A549 (cell line): ENCODE results near the gene TCF4. TPM values are rescaled to one million over a fixed set of nuclear protein-coding genes. Genes with fewer than 3 reads are reported as not detected.

ENCODE experiments used
- ATAC-seq, 2 experiments: fragments of 200-7000 bp in 1 of 2; fragments of >200 bp in 1 of 2; cut with Nextera tagmentation in 1 of 2; cut with Tn5 transposase in 1 of 2; 3 replicates each; pipeline versions ENCODE4 v1.8.0 to v1.9.1; 2018 to 2020; ENCODE audit warnings: mild to moderate bottlenecking in 1 of 2, moderate library complexity in 1 of 2
- CTCF ChIA-PET: fragments of 300-600 bp; sonication (Branson Sonifier 250); formaldehyde crosslinking; extraction: SDS; loops from one replicate; lab custom pipeline; 2021; ENCODE audit warnings: antibody characterized with exemption, inconsistent platforms; lab: Yijun Ruan, JAX
- POLR2A ChIA-PET: fragments of 350-600 bp; formaldehyde crosslinking; extraction: SDS; loops from one replicate; lab custom pipeline; 2021; ENCODE audit warnings: antibody characterized with exemption, inconsistent platforms; lab: Yijun Ruan, JAX
- DNase-seq, 2 experiments: peaks; one replicate each; pipeline versions ENCODE4 v3.0.0 to v3.0.0-alpha.2; 2011 to 2016; ENCODE audit warnings: low read depth in 1 of 2, low spot score in 1 of 2
- FAIRE-seq: peaks from 2 replicates; lab custom pipeline; 2011; peaks lifted over from hg19 to GRCh38; lab: Jason Lieb, UNC
- H3K27ac ChIP-seq, 2 experiments: fragments of >200 bp; sonication (Bioruptor Twin); formaldehyde crosslinking; 3 replicates each; pipeline ENCODE4 v1.5.1; 2016 to 2017
- H3K4me1 ChIP-seq: fragments of >200 bp; sonication (Bioruptor Twin); formaldehyde crosslinking; 3 replicates; pipeline ENCODE4 v1.6.1; 2016
- H3K4me2 ChIP-seq: fragments of >200 bp; sonication (Bioruptor Twin); formaldehyde crosslinking; 3 replicates; pipeline ENCODE4 v1.6.1; 2016
- H3K4me3 ChIP-seq: fragments of >200 bp; sonication (Bioruptor Twin); formaldehyde crosslinking; 3 replicates; pipeline ENCODE4 v1.5.1; 2016
- H3K9me3 ChIP-seq: fragments of >200 bp; sonication (Bioruptor Twin); formaldehyde crosslinking; 3 replicates; pipeline ENCODE4 v1.6.1; 2016
- CBX2 ChIP-seq: fragments of 200-600 bp; sonication (generic); IDR thresholded peaks from 2 replicates; pipeline ENCODE4 v1.6.1; 2016; ENCODE audit warnings: low read depth, mild to moderate bottlenecking, borderline replicate concordance
- CEBPB ChIP-seq, 2 experiments: fragments of >200 bp in 1 of 2; sonication (Bioruptor Twin) in 1 of 2; formaldehyde crosslinking in 1 of 2; IDR thresholded peaks; 2 replicates each; pipeline ENCODE4 v1.6.1; 2012 to 2016
- CHD2 ChIP-seq: fragments of 150-350 bp; IDR thresholded peaks from 2 replicates; pipeline ENCODE4 v1.6.1; 2014; ENCODE audit warnings: low read length; ENCODE audit not compliant: partially characterized antibody
- CHD4 ChIP-seq: fragments of 200-600 bp; sonication (generic); IDR thresholded peaks from 2 replicates; pipeline ENCODE4 v1.6.1; 2016; ENCODE audit warnings: antibody characterized with exemption, mild to moderate bottlenecking, borderline replicate concordance
- EHF ChIP-seq: fragments of 250-450 bp; sonication (Bioruptor Pico); IDR thresholded peaks from 2 replicates; pipeline ENCODE4 v1.5.0; 2020; ENCODE audit warnings: mild to moderate bottlenecking
- ESRRA ChIP-seq: fragments of 150-350 bp; IDR thresholded peaks from 2 replicates; pipeline ENCODE4 v1.6.1; 2014; ENCODE audit warnings: mild to moderate bottlenecking, low read length, borderline replicate concordance
- FOXS1 ChIP-seq: fragments of 250-450 bp; sonication (Bioruptor Pico); IDR thresholded peaks from 2 replicates; pipeline ENCODE4 v1.5.0; 2020; ENCODE audit warnings: mild to moderate bottlenecking, moderate library complexity
- GATA3 ChIP-seq: IDR thresholded peaks from 2 replicates; pipeline ENCODE4 v1.6.1; 2012; ENCODE audit warnings: borderline replicate concordance
- HES2 ChIP-seq: fragments of >200 bp; sonication (Bioruptor Twin); formaldehyde crosslinking; IDR thresholded peaks from 2 replicates; pipeline ENCODE4 v1.6.1; 2016
- HEYL ChIP-seq: fragments of 250-450 bp; sonication (Bioruptor Pico); IDR thresholded peaks from 2 replicates; pipeline ENCODE4 v1.8.0; 2021; ENCODE audit warnings: mild to moderate bottlenecking, moderate library complexity
- JUNB ChIP-seq: fragments of >200 bp; sonication (Bioruptor Twin); formaldehyde crosslinking; IDR thresholded peaks from 2 replicates; pipeline ENCODE4 v1.6.1; 2016
- KDM5A ChIP-seq: fragments of 200-600 bp; sonication (generic); IDR thresholded peaks from 2 replicates; pipeline ENCODE4 v1.6.1; 2016; ENCODE audit warnings: antibody characterized with exemption, mild to moderate bottlenecking
- NFE2L2 ChIP-seq: fragments of 150-350 bp; conservative IDR thresholded peaks from 2 replicates; pipeline ENCODE4 v1.6.1; 2014; ENCODE audit warnings: low read length
- NR3C1 ChIP-seq: fragments of >200 bp; sonication (Bioruptor Twin); formaldehyde crosslinking; IDR thresholded peaks from 3 replicates; pipeline ENCODE4 v1.6.1; 2017
- POLR2A ChIP-seq: IDR thresholded peaks from 2 replicates; pipeline ENCODE4 v1.6.1; 2012; ENCODE audit warnings: mild to moderate bottlenecking, low read length
- POLR2AphosphoS2 ChIP-seq: conservative IDR thresholded peaks from 2 replicates; pipeline ENCODE4 v1.6.1; 2012; ENCODE audit warnings: low read length, improper control_type of control experiment, inconsistent platforms
- RAD21 ChIP-seq, 2 experiments: fragments of >200 bp in 1 of 2; sonication (Bioruptor Twin) in 1 of 2; formaldehyde crosslinking in 1 of 2; IDR thresholded peaks in 1 of 2; conservative IDR thresholded peaks in 1 of 2; 2 replicates in 1 of 2; 3 replicates in 1 of 2; pipeline ENCODE4 v1.6.1; 2012 to 2018; ENCODE audit warnings: inconsistent platforms in 1 of 2
- RARB ChIP-seq: fragments of 250-450 bp; sonication (Bioruptor Pico); IDR thresholded peaks from 2 replicates; pipeline ENCODE4 v1.8.0; 2021; ENCODE audit warnings: mild to moderate bottlenecking, moderate library complexity
- SMC3 ChIP-seq: fragments of >200 bp; sonication (Bioruptor Twin); formaldehyde crosslinking; IDR thresholded peaks from 3 replicates; pipeline ENCODE4 v1.6.1; 2018; ENCODE audit warnings: inconsistent platforms
- TFCP2L1 ChIP-seq: fragments of 250-450 bp; sonication (Bioruptor Pico); IDR thresholded peaks from 2 replicates; pipeline ENCODE4 v1.5.0; 2021; ENCODE audit warnings: mild to moderate bottlenecking
- TP53 ChIP-seq: fragments of 250-450 bp; sonication (Bioruptor Pico); IDR thresholded peaks from 2 replicates; pipeline ENCODE4 v1.5.0; 2021; ENCODE audit warnings: mild to moderate bottlenecking, moderate library complexity
- ZFP36 ChIP-seq: fragments of 450-650 bp; IDR thresholded peaks from 2 replicates; pipeline ENCODE4 v1.6.1; 2014; ENCODE audit warnings: borderline replicate concordance; ENCODE audit not compliant: partially characterized antibody
- ZNF302 ChIP-seq: fragments of 250-450 bp; sonication (Bioruptor Pico); IDR thresholded peaks from 2 replicates; pipeline ENCODE4 v1.9.0; 2021; ENCODE audit warnings: inconsistent platforms, mild to moderate bottlenecking, moderate library complexity
- ZSCAN20 ChIP-seq: fragments of 250-450 bp; sonication (Bioruptor Pico); IDR thresholded peaks from 2 replicates; pipeline ENCODE4 v1.8.0; 2022; ENCODE audit warnings: mild to moderate bottlenecking, moderate library complexity
- WGBS: methylation state at CpG from one replicate; pipeline ENCODE4 v1.1.6; 2017; ENCODE audit errors: missing lambda C conversion rate; 5-methylcytosine and 5-hydroxymethylcytosine counted together
- polyA plus RNA-seq, 4 experiments: library from polyadenylated mRNA; depleted of rRNA in 3 of 4; stranded (reverse); fragments of >200 nt; fragmentation: RNase III in 1 of 4; extraction: RNeasy Plus Mini Kit Qiagen cat#74134 plus additional on column Dnase treatment in 1 of 4; gene quantifications; 2 replicates in 3 of 4; 3 replicates in 1 of 4; pipeline ENCODE4 v1.2.3, GENCODE V29; 2011 to 2017
- TF ChIP-seq, protein P1 (sequence below): fragments of >200 bp; sonication (Bioruptor Twin); formaldehyde crosslinking; IDR thresholded peaks from 3 replicates; pipeline ENCODE4 v1.5.1; 2016
- TF ChIP-seq, protein P2 (sequence below): fragments of >200 bp; sonication (Bioruptor Twin); formaldehyde crosslinking; IDR thresholded peaks from 3 replicates; pipeline ENCODE4 v1.6.1; 2016
- TF ChIP-seq, protein P3 (sequence below): IDR thresholded peaks from 2 replicates; pipeline ENCODE4 v1.6.1; 2012
- TF ChIP-seq, protein P4 (sequence below): fragments of 200-600 bp; sonication (generic); IDR thresholded peaks from 2 replicates; pipeline ENCODE4 v1.6.1; 2016; ENCODE audit warnings: antibody characterized with exemption, mild to moderate bottlenecking, moderate library complexity

Gene TCF4
- polyA plus RNA-seq, 2 of the 4 experiments (the other 2 are of a cell fraction) = 3.0 to 4.0 TPM

GRCh38 chr18:55497825-55498403, 90.1 kb downstream of the TCF4 start:
- H3K4me2 ChIP-seq = no peak overlapping the region
- FAIRE-seq = no peak
- H3K4me3 ChIP-seq = no peak overlapping the region
- no peak for TF ChIP-seq CHD4
- no peak for TF ChIP-seq HEYL (CRISPR knock-in tag)
- TF ChIP-seq ZFP36 = no peak
- TF ChIP-seq ZNF302 (CRISPR knock-in tag) = no peak
- H3K9me3 ChIP-seq = no peaks in the 10 kb centered on the region
- ChIA-PET CTCF (no interaction called here), POLR2A (no interaction called here)
- WGBS = 48% methylated on average over 5 of the region's 5 CpGs
- 0 out of 3 replicates have a peak, but pooled peaks cover 4% of the 10 kb centered on the region for H3K4me1 ChIP-seq
- no peak for DNase-seq
- no peak for ATAC-seq
- no peak overlapping the region for H3K27ac ChIP-seq

DNA sequence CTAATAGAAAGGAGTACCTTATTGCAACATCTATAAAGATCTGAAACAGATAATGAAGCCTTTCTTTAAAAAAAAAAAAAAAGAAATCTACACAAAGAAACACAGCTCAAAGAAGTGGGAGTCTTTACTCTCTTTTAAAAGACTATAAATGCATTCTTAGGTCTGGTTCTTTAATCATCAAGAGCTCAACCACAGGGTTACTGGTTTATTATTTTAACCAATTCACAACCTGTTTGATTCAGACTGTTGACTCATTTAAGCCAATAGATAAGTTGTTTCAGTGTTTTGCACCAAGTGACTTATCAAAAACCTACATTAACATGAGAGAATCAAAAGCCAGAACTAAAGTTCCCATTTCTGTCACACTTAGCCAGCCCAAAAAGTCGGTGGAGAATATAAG, 93.1 kb downstream of the TCF4 start:
- DNase-seq = no peak
- 8% methylated on average over 1 of the region's 1 CpG for WGBS
- POLR2A ChIA-PET = no interaction called here
- no peak overlapping the region for H3K4me2 ChIP-seq
- H3K9me3 ChIP-seq = no peaks in the 10 kb centered on the region
- no peaks in the 10 kb centered on the region for H3K4me1 ChIP-seq
- no peak for TF ChIP-seq KDM5A
- no peak for TF ChIP-seq CHD2
- no peak for TF ChIP-seq ZSCAN20 (CRISPR knock-in tag)
- no peak for TF ChIP-seq FOXS1 (CRISPR knock-in tag)
- no peak for TF ChIP-seq SMC3
- no peak for TF ChIP-seq CHD4
- no peak for TF ChIP-seq POLR2A
- TF ChIP-seq RAD21 (conservative IDR thresholded peaks at IDR 0.05 in 1 of 2, IDR thresholded peaks at IDR 0.05 in 1 of 2) = no peak
- TF ChIP-seq CEBPB (IDR thresholded peaks at IDR 0.05) = no peak
- TF ChIP-seq, protein P1, sequence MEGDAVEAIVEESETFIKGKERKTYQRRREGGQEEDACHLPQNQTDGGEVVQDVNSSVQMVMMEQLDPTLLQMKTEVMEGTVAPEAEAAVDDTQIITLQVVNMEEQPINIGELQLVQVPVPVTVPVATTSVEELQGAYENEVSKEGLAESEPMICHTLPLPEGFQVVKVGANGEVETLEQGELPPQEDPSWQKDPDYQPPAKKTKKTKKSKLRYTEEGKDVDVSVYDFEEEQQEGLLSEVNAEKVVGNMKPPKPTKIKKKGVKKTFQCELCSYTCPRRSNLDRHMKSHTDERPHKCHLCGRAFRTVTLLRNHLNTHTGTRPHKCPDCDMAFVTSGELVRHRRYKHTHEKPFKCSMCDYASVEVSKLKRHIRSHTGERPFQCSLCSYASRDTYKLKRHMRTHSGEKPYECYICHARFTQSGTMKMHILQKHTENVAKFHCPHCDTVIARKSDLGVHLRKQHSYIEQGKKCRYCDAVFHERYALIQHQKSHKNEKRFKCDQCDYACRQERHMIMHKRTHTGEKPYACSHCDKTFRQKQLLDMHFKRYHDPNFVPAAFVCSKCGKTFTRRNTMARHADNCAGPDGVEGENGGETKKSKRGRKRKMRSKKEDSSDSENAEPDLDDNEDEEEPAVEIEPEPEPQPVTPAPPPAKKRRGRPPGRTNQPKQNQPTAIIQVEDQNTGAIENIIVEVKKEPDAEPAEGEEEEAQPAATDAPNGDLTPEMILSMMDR = no peak
- no peak for TF ChIP-seq HEYL (CRISPR knock-in tag)
- TF ChIP-seq NFE2L2 = no peak
- TF ChIP-seq TP53 (CRISPR knock-in tag) = no peak
- no peak for TF ChIP-seq ZNF302 (CRISPR knock-in tag)
- no peak for TF ChIP-seq RARB (CRISPR knock-in tag)
- TF ChIP-seq ZFP36 = no peak
- no peak for TF ChIP-seq HES2
- TF ChIP-seq POLR2AphosphoS2 = no peak
- no peak for TF ChIP-seq TFCP2L1 (CRISPR knock-in tag)
- TF ChIP-seq CBX2 = no peak
- TF ChIP-seq, all 56 proteins: peak for 0
- ATAC-seq (no peak), FAIRE-seq (no peak)
- CTCF ChIA-PET = no interaction called here
- Histone ChIP-seq H3K4me3 (no peak overlapping the region), H3K27ac (no peak overlapping the region)

GRCh38 chr18:55494441-55494840, 93.6 kb downstream of the TCF4 start:
- ChIA-PET CTCF (no interaction called here), POLR2A (no interaction called here)
- H3K4me2 ChIP-seq = no peak overlapping the region
- H3K4me3 ChIP-seq = no peak overlapping the region
- H3K9me3 ChIP-seq = no peaks in the 10 kb centered on the region
- no peak for TF ChIP-seq EHF (CRISPR knock-in tag)
- no peak for TF ChIP-seq ESRRA
- no peak for TF ChIP-seq ZNF302 (CRISPR knock-in tag)
- no peak for TF ChIP-seq GATA3
- no peak for TF ChIP-seq FOXS1 (CRISPR knock-in tag)
- TF ChIP-seq, protein P2, sequence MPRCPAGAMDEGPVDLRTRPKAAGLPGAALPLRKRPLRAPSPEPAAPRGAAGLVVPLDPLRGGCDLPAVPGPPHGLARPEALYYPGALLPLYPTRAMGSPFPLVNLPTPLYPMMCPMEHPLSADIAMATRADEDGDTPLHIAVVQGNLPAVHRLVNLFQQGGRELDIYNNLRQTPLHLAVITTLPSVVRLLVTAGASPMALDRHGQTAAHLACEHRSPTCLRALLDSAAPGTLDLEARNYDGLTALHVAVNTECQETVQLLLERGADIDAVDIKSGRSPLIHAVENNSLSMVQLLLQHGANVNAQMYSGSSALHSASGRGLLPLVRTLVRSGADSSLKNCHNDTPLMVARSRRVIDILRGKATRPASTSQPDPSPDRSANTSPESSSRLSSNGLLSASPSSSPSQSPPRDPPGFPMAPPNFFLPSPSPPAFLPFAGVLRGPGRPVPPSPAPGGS = no peak
- TF ChIP-seq, protein P3, sequence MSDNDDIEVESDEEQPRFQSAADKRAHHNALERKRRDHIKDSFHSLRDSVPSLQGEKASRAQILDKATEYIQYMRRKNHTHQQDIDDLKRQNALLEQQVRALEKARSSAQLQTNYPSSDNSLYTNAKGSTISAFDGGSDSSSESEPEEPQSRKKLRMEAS = no peak
- TF ChIP-seq RAD21 (conservative IDR thresholded peaks at IDR 0.05 in 1 of 2, IDR thresholded peaks at IDR 0.05 in 1 of 2) = no peak
- no peak for TF ChIP-seq NFE2L2
- TF ChIP-seq CEBPB (IDR thresholded peaks at IDR 0.05) = no peak
- TF ChIP-seq JUNB = no peak
- TF ChIP-seq, protein P4, sequence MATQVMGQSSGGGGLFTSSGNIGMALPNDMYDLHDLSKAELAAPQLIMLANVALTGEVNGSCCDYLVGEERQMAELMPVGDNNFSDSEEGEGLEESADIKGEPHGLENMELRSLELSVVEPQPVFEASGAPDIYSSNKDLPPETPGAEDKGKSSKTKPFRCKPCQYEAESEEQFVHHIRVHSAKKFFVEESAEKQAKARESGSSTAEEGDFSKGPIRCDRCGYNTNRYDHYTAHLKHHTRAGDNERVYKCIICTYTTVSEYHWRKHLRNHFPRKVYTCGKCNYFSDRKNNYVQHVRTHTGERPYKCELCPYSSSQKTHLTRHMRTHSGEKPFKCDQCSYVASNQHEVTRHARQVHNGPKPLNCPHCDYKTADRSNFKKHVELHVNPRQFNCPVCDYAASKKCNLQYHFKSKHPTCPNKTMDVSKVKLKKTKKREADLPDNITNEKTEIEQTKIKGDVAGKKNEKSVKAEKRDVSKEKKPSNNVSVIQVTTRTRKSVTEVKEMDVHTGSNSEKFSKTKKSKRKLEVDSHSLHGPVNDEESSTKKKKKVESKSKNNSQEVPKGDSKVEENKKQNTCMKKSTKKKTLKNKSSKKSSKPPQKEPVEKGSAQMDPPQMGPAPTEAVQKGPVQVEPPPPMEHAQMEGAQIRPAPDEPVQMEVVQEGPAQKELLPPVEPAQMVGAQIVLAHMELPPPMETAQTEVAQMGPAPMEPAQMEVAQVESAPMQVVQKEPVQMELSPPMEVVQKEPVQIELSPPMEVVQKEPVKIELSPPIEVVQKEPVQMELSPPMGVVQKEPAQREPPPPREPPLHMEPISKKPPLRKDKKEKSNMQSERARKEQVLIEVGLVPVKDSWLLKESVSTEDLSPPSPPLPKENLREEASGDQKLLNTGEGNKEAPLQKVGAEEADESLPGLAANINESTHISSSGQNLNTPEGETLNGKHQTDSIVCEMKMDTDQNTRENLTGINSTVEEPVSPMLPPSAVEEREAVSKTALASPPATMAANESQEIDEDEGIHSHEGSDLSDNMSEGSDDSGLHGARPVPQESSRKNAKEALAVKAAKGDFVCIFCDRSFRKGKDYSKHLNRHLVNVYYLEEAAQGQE = no peak
- no peak for TF ChIP-seq NR3C1
- ATAC-seq (no peak), DNase-seq (no peak), FAIRE-seq (no peak)
- WGBS = 86% methylated on average over 1 of the region's 1 CpG
- H3K4me1 ChIP-seq = no peaks in the 10 kb centered on the region
- no peak overlapping the region for H3K27ac ChIP-seq
